DOHH2 (cell line): Measurements from ENCODE around the gene GRAMD1C.

Experiments
- H3F3A ChIP-seq: fragments of 200-600 bp; sonication (generic), shearing (Covaris generic); 2 replicates; pipeline ENCODE4 v1.6.0; 2016; ENCODE audit warnings: antibody characterized with exemption, mild to moderate bottlenecking; ENCODE audit not compliant: control insufficient read depth, insufficient read depth
- H3K27ac ChIP-seq: fragments of 200-600 bp; sonication (generic); 2 replicates; pipeline ENCODE4 v1.5.1; 2014; ENCODE audit warnings: low read depth, mild to moderate bottlenecking, low read length, moderate library complexity
- H3K27me3 ChIP-seq: fragments of 200-600 bp; sonication (generic); 2 replicates; pipeline ENCODE4 v1.6.1; 2014; ENCODE audit warnings: mild to moderate bottlenecking, low read length, mixed read lengths; ENCODE audit not compliant: control insufficient read depth
- H3K36me3 ChIP-seq: fragments of 200-600 bp; sonication (generic); 2 replicates; pipeline ENCODE4 v1.6.1; 2014; ENCODE audit warnings: mild to moderate bottlenecking, low read length, moderate library complexity, mixed read lengths; ENCODE audit not compliant: control insufficient read depth
- H3K4me1 ChIP-seq: fragments of 200-600 bp; sonication (generic); 2 replicates; pipeline ENCODE4 v1.6.1; 2014; ENCODE audit warnings: mild to moderate bottlenecking, low read length, mixed read lengths; ENCODE audit not compliant: control insufficient read depth
- H3K4me2 ChIP-seq: fragments of 200-600 bp; sonication (generic); 2 replicates; pipeline ENCODE4 v1.6.0; 2014; ENCODE audit warnings: mild to moderate bottlenecking, low read length, moderate library complexity
- H3K4me3 ChIP-seq: fragments of 200-600 bp; sonication (generic); 2 replicates; pipeline ENCODE4 v1.5.1; 2014; ENCODE audit warnings: mild to moderate bottlenecking, low read length, mixed read lengths
- H3K79me2 ChIP-seq: fragments of 200-600 bp; sonication (generic); 2 replicates; pipeline ENCODE4 v1.6.1; 2014; ENCODE audit warnings: mild to moderate bottlenecking, low read length, mixed read lengths; ENCODE audit not compliant: control insufficient read depth
- H3K9me2 ChIP-seq: fragments of 200-600 bp; sonication (generic); replicated peaks from 2 replicates; pipeline ENCODE4 v1.6.1; 2014; ENCODE audit warnings: mild to moderate bottlenecking, low read length, mixed read lengths; ENCODE audit not compliant: control insufficient read depth
- H3K9me3 ChIP-seq: fragments of 200-600 bp; sonication (generic); 2 replicates; pipeline ENCODE4 v1.6.1; 2014; ENCODE audit warnings: antibody characterized with exemption, low read length, mixed read lengths; ENCODE audit not compliant: control insufficient read depth, insufficient read depth
- H4K20me1 ChIP-seq: fragments of 200-600 bp; sonication (generic); 2 replicates; pipeline ENCODE4 v1.6.0; 2014; ENCODE audit warnings: low read depth, mild to moderate bottlenecking, antibody characterized with exemption, low read length, moderate library complexity; ENCODE audit not compliant: control insufficient read depth, insufficient read depth
- CTCF ChIP-seq: fragments of 200-600 bp; sonication (generic); IDR thresholded peaks from one replicate; pipeline ENCODE4 v1.5.1; 2014; ENCODE audit warnings: antibody characterized with exemption, mild to moderate bottlenecking, low read depth, low read length; ENCODE audit not compliant: poor library complexity, severe bottlenecking
- EZH2phosphoT487 ChIP-seq: fragments of 200-600 bp; sonication (generic); IDR thresholded peaks from 2 replicates; pipeline ENCODE4 v1.6.1; 2017; ENCODE audit warnings: borderline replicate concordance, mild to moderate bottlenecking, antibody characterized with exemption, low read length, moderate library complexity, mixed read lengths

Gene GRAMD1C

GRCh38 chr3:113898892-113899291, 60.3 kb downstream of the GRAMD1C start:
- no peaks in the 10 kb centered on the region for H3K27me3 ChIP-seq
- H3K9me3 ChIP-seq: no peaks in the 10 kb centered on the region
- H3K79me2 ChIP-seq: no peaks in the 10 kb centered on the region
- no peaks in the 10 kb centered on the region for H3F3A ChIP-seq
- TF ChIP-seq EZH2phosphoT487: no peak
- no peak for TF ChIP-seq CTCF
- peaks cover 4% of the 10 kb centered on the region for H3K4me1 ChIP-seq
- no peak overlapping the region for H3K27ac ChIP-seq
- H3K36me3 ChIP-seq: no peaks in the 10 kb centered on the region
- no peak overlapping the region for H3K4me2 ChIP-seq
- no peak overlapping the region for H3K4me3 ChIP-seq
- H3K9me2 ChIP-seq: no peaks in the 10 kb centered on the region
- H4K20me1 ChIP-seq: no peaks in the 10 kb centered on the region

- no peaks in the 10 kb centered on the region for H3K9me3 ChIP-seq
- H3K4me3 ChIP-seq: no peak overlapping the region
- no peak overlapping the region for H3K4me2 ChIP-seq
- no peak for TF ChIP-seq EZH2phosphoT487
- no peak for TF ChIP-seq CTCF
- no peaks in the 10 kb centered on the region for H3F3A ChIP-seq
- no peak overlapping the region for H3K27ac ChIP-seq
- no peaks in the 10 kb centered on the region for H3K27me3 ChIP-seq
- no peaks in the 10 kb centered on the region for H3K79me2 ChIP-seq
- no peaks in the 10 kb centered on the region for H3K9me2 ChIP-seq
- H3K36me3 ChIP-seq: no peaks in the 10 kb centered on the region
- no peaks in the 10 kb centered on the region for H4K20me1 ChIP-seq
- H3K4me1 ChIP-seq: no peaks in the 10 kb centered on the region
These were observed 68.1 kb downstream of the GRAMD1C start for GRCh38 chr3:113906568-113907140.

- no peaks in the 10 kb centered on the region for H3K9me2 ChIP-seq
- no peaks in the 10 kb centered on the region for H3K27me3 ChIP-seq
- H3K4me3 ChIP-seq: no peak overlapping the region
- no peaks in the 10 kb centered on the region for H3K4me1 ChIP-seq
- TF ChIP-seq CTCF (no peak), EZH2phosphoT487 (no peak)
- H3K36me3 ChIP-seq: no peaks in the 10 kb centered on the region
- no peaks in the 10 kb centered on the region for H3K79me2 ChIP-seq
- H3K9me3 ChIP-seq: no peaks in the 10 kb centered on the region
- no peak overlapping the region for H3K27ac ChIP-seq
- H3K4me2 ChIP-seq: no peak overlapping the region
- H3F3A ChIP-seq: no peaks in the 10 kb centered on the region
- H4K20me1 ChIP-seq: no peaks in the 10 kb centered on the region
These were observed 69.5 kb downstream of the GRAMD1C start for GRCh38 chr3:113908133-113908532.

DNA sequence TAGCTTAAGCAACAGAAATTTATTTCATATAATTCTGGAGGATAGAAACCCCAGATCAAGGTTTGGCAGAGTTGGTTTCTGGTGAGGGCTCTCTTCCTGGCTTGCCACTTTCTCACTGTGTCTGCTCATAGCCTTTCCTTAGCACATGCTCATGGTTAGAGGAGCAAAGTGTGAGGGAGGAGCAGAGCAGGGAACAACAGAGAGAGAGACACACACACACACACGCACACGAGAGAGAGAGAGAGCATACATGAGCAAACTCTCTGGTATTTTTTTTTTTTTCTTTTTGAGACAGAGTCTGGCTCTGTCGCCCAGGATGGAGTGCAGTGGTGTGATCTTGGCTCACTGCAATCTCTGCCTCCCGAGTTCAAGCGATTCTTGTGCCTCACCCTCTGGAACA, 72.4 kb downstream of the GRAMD1C start:
- H4K20me1 ChIP-seq: no peaks in the 10 kb centered on the region
- no peaks in the 10 kb centered on the region for H3K79me2 ChIP-seq
- no peaks in the 10 kb centered on the region for H3K36me3 ChIP-seq
- no peak overlapping the region for H3K4me3 ChIP-seq
- H3K4me2 ChIP-seq: no peak overlapping the region
- H3K27ac ChIP-seq: no peak overlapping the region
- TF ChIP-seq EZH2phosphoT487 (no peak), CTCF (no peak)
- peaks cover 2% of the 10 kb centered on the region for H3K27me3 ChIP-seq
- H3K9me2 ChIP-seq: no peaks in the 10 kb centered on the region
- no peaks in the 10 kb centered on the region for H3K4me1 ChIP-seq
- H3K9me3 ChIP-seq: no peaks in the 10 kb centered on the region
- no peaks in the 10 kb centered on the region for H3F3A ChIP-seq
